ENCODE results near the gene PLXNA4.

- no peak for TF ChIP-seq POLR2AphosphoS5 (IDR thresholded peaks at IDR 0.05; ENCODE audit: insufficient read depth in 1 of 2, low read depth in 1 of 2)
- TF ChIP-seq CTCF (IDR thresholded peaks at IDR 0.05) = no peak
- no peak for TF ChIP-seq POLR2A (IDR thresholded peaks at IDR 0.05)
Observed at GRCh38 chr7:132489776-132490237, 86.5 kb downstream of the PLXNA4 start.

Data from vagina (tissue), 2 donors.